Keratinocyte (primary cell): ENCODE data around the gene ERCC6.

Source experiments
- CTCF ChIP-seq, 3 experiments: IDR thresholded peaks in 1 of 3; conservative IDR thresholded peaks in 1 of 3; optimal IDR thresholded peaks in 1 of 3; 2 replicates in 2 of 3; 3 replicates in 1 of 3; pipeline versions ENCODE3 to v1.5.1; 2011; ENCODE audit warnings: low read length in 3 of 3, mild to moderate bottlenecking in 3 of 3, moderate library complexity in 2 of 3, control low read depth in 1 of 3, inconsistent platforms in 1 of 3; ENCODE audit not compliant: insufficient read depth in 2 of 3; ENCODE audit errors: extremely low read depth in 1 of 3
- EZH2 ChIP-seq: IDR thresholded peaks from one replicate; pipeline ENCODE4 v1.6.1; 2012; ENCODE audit warnings: inconsistent platforms, mild to moderate bottlenecking, low read length, moderate library complexity

- no peak for TF ChIP-seq CTCF (optimal IDR thresholded peaks at IDR 0.05 in 1 of 3, IDR thresholded peaks at IDR 0.05 in 1 of 3, conservative IDR thresholded peaks at IDR 0.05 in 1 of 3; ENCODE audit: extremely low read depth in 1 of 3, insufficient read depth in 2 of 3, low read length in 3 of 3)
- no peak for TF ChIP-seq EZH2
Measured at GRCh38 chr10:49519717-49520116, 19.2 kb downstream of the ERCC6 start.
